PC-3 (cell line): ENCODE measurements around the gene ARRDC5.

Experiments
- EZH2 ChIP-seq: fragments of 300-600 bp; sonication (generic); IDR thresholded peaks from one replicate; pipeline ENCODE4 v1.6.1; 2017; ENCODE audit warnings: antibody characterized with exemption, mild to moderate bottlenecking, low read length; ENCODE audit not compliant: unreplicated experiment
- EZH2phosphoT487 ChIP-seq: fragments of 300-600 bp; sonication (generic); IDR thresholded peaks from 2 replicates; pipeline ENCODE4 v1.6.1; 2018; ENCODE audit warnings: mild to moderate bottlenecking, antibody characterized with exemption, low read length, borderline replicate concordance
- TF ChIP-seq, protein P1 (sequence below): fragments of 300-600 bp; sonication (generic); conservative IDR thresholded peaks from 2 replicates; pipeline ENCODE4 v1.5.1; 2017; ENCODE audit warnings: antibody characterized with exemption, low read depth, mild to moderate bottlenecking, low read length

DNA sequence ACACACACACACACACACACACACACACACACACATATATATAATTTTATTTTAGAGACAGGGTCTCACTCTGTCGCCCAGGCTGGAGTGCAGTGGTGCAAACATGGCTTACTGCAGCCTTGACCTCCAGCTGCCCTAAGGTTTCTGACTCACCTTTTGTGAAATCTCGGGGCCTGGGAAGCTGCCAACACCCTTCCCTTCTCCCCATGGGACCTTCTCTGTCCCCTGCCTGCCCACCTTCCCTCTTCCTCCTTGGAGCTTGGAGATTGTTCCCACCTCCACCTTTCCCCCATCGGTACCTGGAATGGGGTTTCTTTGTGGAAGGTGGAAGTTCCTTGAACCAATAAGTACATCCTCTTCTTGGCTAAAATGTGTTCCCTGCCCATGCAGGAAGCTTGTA is 6.3 kb downstream of the ARRDC5 start:
- TF ChIP-seq, protein P1, sequence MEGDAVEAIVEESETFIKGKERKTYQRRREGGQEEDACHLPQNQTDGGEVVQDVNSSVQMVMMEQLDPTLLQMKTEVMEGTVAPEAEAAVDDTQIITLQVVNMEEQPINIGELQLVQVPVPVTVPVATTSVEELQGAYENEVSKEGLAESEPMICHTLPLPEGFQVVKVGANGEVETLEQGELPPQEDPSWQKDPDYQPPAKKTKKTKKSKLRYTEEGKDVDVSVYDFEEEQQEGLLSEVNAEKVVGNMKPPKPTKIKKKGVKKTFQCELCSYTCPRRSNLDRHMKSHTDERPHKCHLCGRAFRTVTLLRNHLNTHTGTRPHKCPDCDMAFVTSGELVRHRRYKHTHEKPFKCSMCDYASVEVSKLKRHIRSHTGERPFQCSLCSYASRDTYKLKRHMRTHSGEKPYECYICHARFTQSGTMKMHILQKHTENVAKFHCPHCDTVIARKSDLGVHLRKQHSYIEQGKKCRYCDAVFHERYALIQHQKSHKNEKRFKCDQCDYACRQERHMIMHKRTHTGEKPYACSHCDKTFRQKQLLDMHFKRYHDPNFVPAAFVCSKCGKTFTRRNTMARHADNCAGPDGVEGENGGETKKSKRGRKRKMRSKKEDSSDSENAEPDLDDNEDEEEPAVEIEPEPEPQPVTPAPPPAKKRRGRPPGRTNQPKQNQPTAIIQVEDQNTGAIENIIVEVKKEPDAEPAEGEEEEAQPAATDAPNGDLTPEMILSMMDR = no peak
- TF ChIP-seq EZH2 (no peak), EZH2phosphoT487 (no peak)
